ENCODE measurements around the gene BCL11A.

The BCL11A gene

GRCh38 chr2:60552078-60552850 lies 1.2 kb downstream of the BCL11A start:
- no peaks in the 10 kb centered on the region for H3K9me3 ChIP-seq (ENCODE audit: low read depth, low read length)
- no peak for TF ChIP-seq FOXP2 (optimal IDR thresholded peaks at IDR 0.05; ENCODE audit: control extremely low read depth, extremely low read length, insufficient read depth)
- TF ChIP-seq EZH2 (IDR thresholded peaks at IDR 0.05): peak; percentile 67
- H3K9ac ChIP-seq (ENCODE audit: insufficient read length): no peak overlapping the region
- no peak overlapping the region for H3K27ac ChIP-seq
- peak overlapping the region; percentile 92 for H3K4me3 ChIP-seq
- no peaks in the 10 kb centered on the region for H3K36me3 ChIP-seq (ENCODE audit: insufficient read depth, low read length)
- no peak for DNase-seq (ENCODE audit: low read depth, low spot score)

- no peak overlapping the region for H3K27ac ChIP-seq
- DNase-seq (ENCODE audit: low read depth, low spot score): no peak
- H3K9me3 ChIP-seq (ENCODE audit: low read depth, low read length): no peaks in the 10 kb centered on the region
- H3K36me3 ChIP-seq (ENCODE audit: insufficient read depth, low read length): no peaks in the 10 kb centered on the region
- TF ChIP-seq EZH2 (IDR thresholded peaks at IDR 0.05) (no peak), POLR2AphosphoS5 (IDR thresholded peaks at IDR 0.05; ENCODE audit: borderline replicate concordance, low read depth, low read length) (no peak)
- no peak overlapping the region for H3K9ac ChIP-seq (ENCODE audit: insufficient read length)
- H3K4me3 ChIP-seq: peak overlapping the region; percentile 92
Observed at GRCh38 chr2:60551240-60552077, 2.0 kb downstream of the BCL11A start.

- no peak for TF ChIP-seq EZH2 (IDR thresholded peaks at IDR 0.05)
- TF ChIP-seq FOXP2 (optimal IDR thresholded peaks at IDR 0.05; ENCODE audit: control extremely low read depth, extremely low read length, insufficient read depth): no peak
- TF ChIP-seq POLR2AphosphoS5 (IDR thresholded peaks at IDR 0.05; ENCODE audit: borderline replicate concordance, low read depth, low read length): no peak
- Histone ChIP-seq H3K36me3 (ENCODE audit: insufficient read depth, low read length) (no peaks in the 10 kb centered on the region), H3K9me3 (ENCODE audit: low read depth, low read length) (no peaks in the 10 kb centered on the region), H3K9ac (ENCODE audit: insufficient read length) (no peak overlapping the region), H3K27ac (no peak overlapping the region), H3K4me3 (peak overlapping the region; percentile 92)
- DNase-seq (ENCODE audit: low read depth, low spot score): no peak
Observed at GRCh38 chr2:60550984-60551239, 2.5 kb downstream of the BCL11A start.

- no peak for DNase-seq (ENCODE audit: low read depth, low spot score)
- TF ChIP-seq POLR2AphosphoS5 (IDR thresholded peaks at IDR 0.05; ENCODE audit: borderline replicate concordance, low read depth, low read length) (no peak), FOXP2 (optimal IDR thresholded peaks at IDR 0.05; ENCODE audit: control extremely low read depth, extremely low read length, insufficient read depth) (no peak), EZH2 (IDR thresholded peaks at IDR 0.05) (no peak)
Observed at GRCh38 chr2:60550178-60550983, 3.1 kb downstream of the BCL11A start.

GRCh38 chr2:60549928-60550177 lies 3.6 kb downstream of the BCL11A start:
- TF ChIP-seq FOXP2 (optimal IDR thresholded peaks at IDR 0.05; ENCODE audit: control extremely low read depth, extremely low read length, insufficient read depth) (no peak), EZH2 (IDR thresholded peaks at IDR 0.05) (no peak), POLR2AphosphoS5 (IDR thresholded peaks at IDR 0.05; ENCODE audit: borderline replicate concordance, low read depth, low read length) (no peak)
- Histone ChIP-seq H3K9me3 (ENCODE audit: low read depth, low read length) (no peaks in the 10 kb centered on the region), H3K27ac (no peak overlapping the region), H3K9ac (ENCODE audit: insufficient read length) (peak overlapping the region; percentile 49), H3K4me3 (peak overlapping the region; percentile 92), H3K36me3 (ENCODE audit: insufficient read depth, low read length) (no peaks in the 10 kb centered on the region)
- no peak for DNase-seq (ENCODE audit: low read depth, low spot score)

More at GRCh38 chr2:60550178-60550983, 3.1 kb downstream of the BCL11A start:
- Histone ChIP-seq H3K27ac (no peak overlapping the region), H3K36me3 (ENCODE audit: insufficient read depth, low read length) (no peaks in the 10 kb centered on the region), H3K9me3 (ENCODE audit: low read depth, low read length) (no peaks in the 10 kb centered on the region), H3K9ac (ENCODE audit: insufficient read length) (peak overlapping the region; percentile 49), H3K4me3 (peak overlapping the region; percentile 92)

- H3K27ac ChIP-seq: no peak overlapping the region
Observed at GRCh38 chr2:60549238-60549927, 4.1 kb downstream of the BCL11A start.

GRCh38 chr2:60548845-60549237 lies 4.6 kb downstream of the BCL11A start:
- Histone ChIP-seq H3K4me3 (peak overlapping the region; percentile 92), H3K27ac (no peak overlapping the region), H3K9me3 (ENCODE audit: low read depth, low read length) (no peaks in the 10 kb centered on the region), H3K9ac (ENCODE audit: insufficient read length) (no peak overlapping the region), H3K36me3 (ENCODE audit: insufficient read depth, low read length) (no peaks in the 10 kb centered on the region)
- DNase-seq (ENCODE audit: low read depth, low spot score): no peak
- no peak for TF ChIP-seq POLR2AphosphoS5 (IDR thresholded peaks at IDR 0.05; ENCODE audit: borderline replicate concordance, low read depth, low read length)
- TF ChIP-seq EZH2 (IDR thresholded peaks at IDR 0.05): no peak
- no peak for TF ChIP-seq FOXP2 (optimal IDR thresholded peaks at IDR 0.05; ENCODE audit: control extremely low read depth, extremely low read length, insufficient read depth)

More at GRCh38 chr2:60549238-60549927, 4.1 kb downstream of the BCL11A start:
- DNase-seq (ENCODE audit: low read depth, low spot score): no peak
- Histone ChIP-seq H3K36me3 (ENCODE audit: insufficient read depth, low read length) (no peaks in the 10 kb centered on the region), H3K9ac (ENCODE audit: insufficient read length) (peak overlapping the region; percentile 49), H3K9me3 (ENCODE audit: low read depth, low read length) (no peaks in the 10 kb centered on the region), H3K4me3 (peak overlapping the region; percentile 92)
- TF ChIP-seq FOXP2 (optimal IDR thresholded peaks at IDR 0.05; ENCODE audit: control extremely low read depth, extremely low read length, insufficient read depth) (no peak), EZH2 (IDR thresholded peaks at IDR 0.05) (no peak), POLR2AphosphoS5 (IDR thresholded peaks at IDR 0.05; ENCODE audit: borderline replicate concordance, low read depth, low read length) (no peak)

GRCh38 chr2:60548311-60548710 lies 5.1 kb downstream of the BCL11A start:
- TF ChIP-seq FOXP2 (optimal IDR thresholded peaks at IDR 0.05; ENCODE audit: control extremely low read depth, extremely low read length, insufficient read depth) (no peak), EZH2 (IDR thresholded peaks at IDR 0.05) (no peak), POLR2AphosphoS5 (IDR thresholded peaks at IDR 0.05; ENCODE audit: borderline replicate concordance, low read depth, low read length) (no peak)
- no peaks in the 10 kb centered on the region for H3K36me3 ChIP-seq (ENCODE audit: insufficient read depth, low read length)
- H3K9ac ChIP-seq (ENCODE audit: insufficient read length): no peak overlapping the region
- H3K4me3 ChIP-seq: no peak overlapping the region
- H3K27ac ChIP-seq: no peak overlapping the region
- no peaks in the 10 kb centered on the region for H3K9me3 ChIP-seq (ENCODE audit: low read depth, low read length)
- DNase-seq (ENCODE audit: low read depth, low spot score): no peak

All from SK-N-MC (cell line).